NB4 (cell line): ENCODE results near the gene ATP10A.
A peak's percentile ranks its signal among the peaks of the same experiment; 100 is the strongest.

ENCODE experiments used
- CTCF ChIP-seq: IDR thresholded peaks from one replicate; pipeline ENCODE4 v1.5.1; 2012; ENCODE audit warnings: low read depth, low read length
- MAX ChIP-seq: IDR thresholded peaks from 2 replicates; pipeline ENCODE4 v1.6.1; 2011; ENCODE audit warnings: low read depth, low read length
- POLR2A ChIP-seq: IDR thresholded peaks from 2 replicates; pipeline ENCODE4 v1.6.1; 2011; ENCODE audit warnings: mild to moderate bottlenecking; ENCODE audit not compliant: insufficient read length; ENCODE audit errors: extremely low read depth

GRCh38 chr15:25846377-25846776 is 16.8 kb downstream of the ATP10A start:
- TF ChIP-seq CTCF (no peak), POLR2A (no peak), MAX (peak; percentile 71)
